Liver (tissue), 3 donors: ENCODE results near the gene HADHA.

ENCODE experiments used
- ATF3 ChIP-seq: IDR thresholded peaks from 2 replicates; pipeline ENCODE4 v1.6.1; 2016; ENCODE audit warnings: antibody characterized with exemption
- EGR1 ChIP-seq, 2 donors: IDR thresholded peaks; 2 replicates each; pipeline ENCODE4 v1.6.1; 2016 to 2018; ENCODE audit warnings: antibody characterized with exemption in 2 of 2, low read depth in 2 of 2
- FOXA1 ChIP-seq: IDR thresholded peaks from 2 replicates; pipeline ENCODE4 v1.6.1; 2016; ENCODE audit warnings: antibody characterized with exemption
- GABPA ChIP-seq, 2 donors: IDR thresholded peaks in 1 of 2; conservative IDR thresholded peaks in 1 of 2; 2 replicates each; pipeline ENCODE4 v1.6.1; 2016; ENCODE audit warnings: antibody characterized with exemption in 2 of 2, mild to moderate bottlenecking in 1 of 2, moderate library complexity in 1 of 2
- JUND ChIP-seq, 2 donors: IDR thresholded peaks; 2 replicates each; pipeline ENCODE4 v1.6.1; 2016; ENCODE audit warnings: antibody characterized with exemption in 2 of 2
- MAX ChIP-seq: IDR thresholded peaks from 2 replicates; pipeline ENCODE4 v1.6.1; 2016; ENCODE audit warnings: antibody characterized with exemption
- RAD21 ChIP-seq, 2 donors: IDR thresholded peaks; 2 replicates each; pipeline ENCODE4 v1.6.1; 2016; ENCODE audit warnings: antibody characterized with exemption in 2 of 2, mild to moderate bottlenecking in 2 of 2
- SP1 ChIP-seq: IDR thresholded peaks from 2 replicates; pipeline ENCODE4 v1.6.1; 2018; ENCODE audit warnings: antibody characterized with exemption, mild to moderate bottlenecking
- TAF1 ChIP-seq: conservative IDR thresholded peaks from 2 replicates; pipeline ENCODE4 v1.6.1; 2016; ENCODE audit warnings: antibody characterized with exemption, mild to moderate bottlenecking
- YY1 ChIP-seq: IDR thresholded peaks from 2 replicates; pipeline ENCODE4 v1.6.1; 2016; ENCODE audit warnings: antibody characterized with exemption, mild to moderate bottlenecking
- TF ChIP-seq, protein P1 (sequence below): fragments of 150-350 bp; IDR thresholded peaks from 2 replicates; pipeline ENCODE4 v1.5.1; 2017; ENCODE audit warnings: improper control_type of control experiment, low read depth, low read length; ENCODE audit not compliant: missing input control
- TF ChIP-seq, protein P2 (sequence below): IDR thresholded peaks from 2 replicates; pipeline ENCODE4 v1.6.1; 2016; ENCODE audit warnings: antibody characterized with exemption, mild to moderate bottlenecking
- donor health status: healthy.
- donor health status: healthy.

GRCh38 chr2:26283606-26284005, 39.2 kb upstream of the HADHA start:
- TF ChIP-seq, protein P1, sequence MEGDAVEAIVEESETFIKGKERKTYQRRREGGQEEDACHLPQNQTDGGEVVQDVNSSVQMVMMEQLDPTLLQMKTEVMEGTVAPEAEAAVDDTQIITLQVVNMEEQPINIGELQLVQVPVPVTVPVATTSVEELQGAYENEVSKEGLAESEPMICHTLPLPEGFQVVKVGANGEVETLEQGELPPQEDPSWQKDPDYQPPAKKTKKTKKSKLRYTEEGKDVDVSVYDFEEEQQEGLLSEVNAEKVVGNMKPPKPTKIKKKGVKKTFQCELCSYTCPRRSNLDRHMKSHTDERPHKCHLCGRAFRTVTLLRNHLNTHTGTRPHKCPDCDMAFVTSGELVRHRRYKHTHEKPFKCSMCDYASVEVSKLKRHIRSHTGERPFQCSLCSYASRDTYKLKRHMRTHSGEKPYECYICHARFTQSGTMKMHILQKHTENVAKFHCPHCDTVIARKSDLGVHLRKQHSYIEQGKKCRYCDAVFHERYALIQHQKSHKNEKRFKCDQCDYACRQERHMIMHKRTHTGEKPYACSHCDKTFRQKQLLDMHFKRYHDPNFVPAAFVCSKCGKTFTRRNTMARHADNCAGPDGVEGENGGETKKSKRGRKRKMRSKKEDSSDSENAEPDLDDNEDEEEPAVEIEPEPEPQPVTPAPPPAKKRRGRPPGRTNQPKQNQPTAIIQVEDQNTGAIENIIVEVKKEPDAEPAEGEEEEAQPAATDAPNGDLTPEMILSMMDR: no peak
- TF ChIP-seq RAD21 (IDR thresholded peaks at IDR 0.05) (no peak), FOXA1 (no peak), YY1 (no peak), SP1 (no peak), GABPA (IDR thresholded peaks at IDR 0.05 in 1 of 2, conservative IDR thresholded peaks at IDR 0.05 in 1 of 2) (no peak), TAF1 (no peak), MAX (no peak), EGR1 (IDR thresholded peaks at IDR 0.05; ENCODE audit: low read depth in 2 of 2) (no peak), JUND (IDR thresholded peaks at IDR 0.05) (no peak), ATF3 (no peak)
- TF ChIP-seq, protein P2, sequence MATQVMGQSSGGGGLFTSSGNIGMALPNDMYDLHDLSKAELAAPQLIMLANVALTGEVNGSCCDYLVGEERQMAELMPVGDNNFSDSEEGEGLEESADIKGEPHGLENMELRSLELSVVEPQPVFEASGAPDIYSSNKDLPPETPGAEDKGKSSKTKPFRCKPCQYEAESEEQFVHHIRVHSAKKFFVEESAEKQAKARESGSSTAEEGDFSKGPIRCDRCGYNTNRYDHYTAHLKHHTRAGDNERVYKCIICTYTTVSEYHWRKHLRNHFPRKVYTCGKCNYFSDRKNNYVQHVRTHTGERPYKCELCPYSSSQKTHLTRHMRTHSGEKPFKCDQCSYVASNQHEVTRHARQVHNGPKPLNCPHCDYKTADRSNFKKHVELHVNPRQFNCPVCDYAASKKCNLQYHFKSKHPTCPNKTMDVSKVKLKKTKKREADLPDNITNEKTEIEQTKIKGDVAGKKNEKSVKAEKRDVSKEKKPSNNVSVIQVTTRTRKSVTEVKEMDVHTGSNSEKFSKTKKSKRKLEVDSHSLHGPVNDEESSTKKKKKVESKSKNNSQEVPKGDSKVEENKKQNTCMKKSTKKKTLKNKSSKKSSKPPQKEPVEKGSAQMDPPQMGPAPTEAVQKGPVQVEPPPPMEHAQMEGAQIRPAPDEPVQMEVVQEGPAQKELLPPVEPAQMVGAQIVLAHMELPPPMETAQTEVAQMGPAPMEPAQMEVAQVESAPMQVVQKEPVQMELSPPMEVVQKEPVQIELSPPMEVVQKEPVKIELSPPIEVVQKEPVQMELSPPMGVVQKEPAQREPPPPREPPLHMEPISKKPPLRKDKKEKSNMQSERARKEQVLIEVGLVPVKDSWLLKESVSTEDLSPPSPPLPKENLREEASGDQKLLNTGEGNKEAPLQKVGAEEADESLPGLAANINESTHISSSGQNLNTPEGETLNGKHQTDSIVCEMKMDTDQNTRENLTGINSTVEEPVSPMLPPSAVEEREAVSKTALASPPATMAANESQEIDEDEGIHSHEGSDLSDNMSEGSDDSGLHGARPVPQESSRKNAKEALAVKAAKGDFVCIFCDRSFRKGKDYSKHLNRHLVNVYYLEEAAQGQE: no peak
